IPS-15b (cell line): ENCODE results near the gene KANK4.
"Not testable (repeated sequence)": the region's sequence is repeated elsewhere in the genome, so short reads cannot be mapped to it uniquely, and the experiment has no call there.

Experiments used
- H3K27me3 ChIP-seq: one replicate; pipeline ENCODE4 v1.6.1; 2013; ENCODE audit warnings: low read length; ENCODE audit not compliant: control insufficient read depth, insufficient read depth
- H3K36me3 ChIP-seq: one replicate; pipeline ENCODE4 v1.6.1; 2013; ENCODE audit warnings: low read length; ENCODE audit not compliant: control insufficient read depth, insufficient read depth
- H3K4me1 ChIP-seq: one replicate; pipeline ENCODE4 v1.6.1; 2013; ENCODE audit warnings: mild to moderate bottlenecking, low read length; ENCODE audit not compliant: control insufficient read depth, insufficient read depth
- H3K4me3 ChIP-seq: one replicate; pipeline ENCODE4 v1.5.1; 2013; ENCODE audit warnings: low read depth, low read length
- H3K9ac ChIP-seq: one replicate; pipeline ENCODE4 v1.6.1; 2013; ENCODE audit warnings: low read depth, mild to moderate bottlenecking, low read length
- H3K9me3 ChIP-seq: one replicate; pipeline ENCODE4 v1.6.1; 2013; ENCODE audit warnings: mild to moderate bottlenecking, low read length; ENCODE audit not compliant: control insufficient read depth, insufficient read depth

The KANK4 gene

DNA sequence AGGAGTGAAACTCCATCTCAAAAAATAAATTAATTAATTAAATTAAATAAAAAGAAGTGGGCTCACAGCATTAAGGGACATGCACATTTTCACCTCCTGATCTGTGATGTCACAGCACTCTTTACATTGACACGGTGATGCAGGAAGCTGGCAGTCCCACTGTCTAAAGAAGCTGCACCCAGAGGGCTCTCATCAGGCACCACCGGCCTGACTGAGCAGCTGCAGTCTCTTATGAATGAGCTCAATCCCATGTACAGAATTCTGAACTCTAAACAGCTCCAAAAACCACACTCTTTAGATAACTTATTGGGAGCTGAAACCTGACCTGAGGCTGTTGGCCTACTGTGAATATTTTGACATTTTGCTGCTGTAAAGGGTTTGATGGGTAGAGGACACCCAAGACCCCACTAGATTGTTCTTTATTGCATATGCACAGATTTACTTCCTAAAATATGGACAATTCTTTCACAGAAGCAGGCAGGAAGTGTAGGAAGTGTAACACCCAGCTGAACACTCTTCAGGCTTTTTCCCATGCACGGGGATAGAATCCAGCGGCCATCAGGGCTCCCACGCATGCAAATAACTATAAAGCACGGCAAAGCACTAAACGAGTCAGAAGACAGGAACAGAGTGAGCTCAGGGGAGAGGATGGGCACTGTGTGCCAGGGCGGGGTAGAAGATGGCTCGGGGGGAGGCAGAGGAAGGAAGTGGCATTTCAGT lies 78.4 kb downstream of the KANK4 start:
- Histone ChIP-seq H3K9me3 (no peaks in the 10 kb centered on the region), H3K36me3 (no peaks in the 10 kb centered on the region), H3K4me1 (peaks cover 12% of the 10 kb centered on the region), H3K4me3 (no peak overlapping the region), H3K9ac (no peak overlapping the region), H3K27me3 (no peaks in the 10 kb centered on the region)

DNA sequence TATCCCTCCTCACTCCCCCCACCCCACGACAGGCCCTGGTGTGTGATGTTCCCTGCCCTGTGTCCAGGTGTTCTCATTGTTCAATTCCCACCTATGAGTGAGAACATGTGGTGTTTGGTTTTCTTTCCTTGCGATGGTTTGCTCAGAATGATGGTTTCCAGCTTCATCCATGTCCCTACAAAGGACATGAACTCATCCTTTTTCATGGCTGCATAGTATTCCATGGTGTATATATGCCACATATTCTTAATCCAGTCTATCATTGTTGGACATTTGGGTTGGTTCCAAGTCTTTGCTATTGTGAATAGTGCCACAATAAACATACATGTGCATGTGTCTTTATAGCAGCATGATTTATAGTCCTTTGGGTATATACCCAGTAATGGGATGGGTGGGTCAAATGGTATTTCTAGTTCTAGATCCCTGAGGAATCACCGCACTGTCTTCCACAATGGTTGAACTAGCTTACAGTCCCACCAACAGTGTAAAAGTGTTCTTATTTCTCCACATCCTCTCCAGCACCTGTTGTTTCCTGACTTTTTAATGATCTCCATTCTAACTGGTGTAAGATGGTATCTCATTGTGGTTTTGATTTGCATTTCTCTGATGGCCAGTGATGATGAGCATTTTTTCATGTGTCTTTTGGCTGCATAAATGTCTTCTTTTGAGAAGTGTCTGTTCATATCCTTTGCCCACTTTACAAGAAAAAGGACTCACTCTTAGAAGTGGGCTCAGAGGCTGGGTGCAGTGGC lies 79.4 kb downstream of the KANK4 start:
- not testable (repeated sequence) for H3K36me3 ChIP-seq, H3K27me3 ChIP-seq

DNA sequence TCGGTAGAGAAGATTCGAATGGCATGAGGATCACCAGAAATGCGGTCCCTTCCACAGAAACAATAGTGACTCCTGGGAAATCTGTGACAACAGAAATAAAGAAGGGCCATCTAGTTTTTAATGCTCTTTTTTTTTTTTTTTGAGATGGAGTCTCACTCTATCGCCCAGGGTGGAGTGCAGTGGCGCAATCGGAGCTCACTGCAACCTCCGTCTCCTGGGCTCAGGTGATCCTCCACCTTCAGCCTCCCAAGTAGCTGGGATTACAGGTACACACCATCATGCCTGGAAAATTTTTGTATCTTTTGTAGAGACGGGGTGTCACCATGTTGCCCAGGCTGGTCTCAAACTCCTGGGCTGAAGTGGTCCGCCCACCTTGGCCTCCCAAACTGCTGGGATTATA lies 80.7 kb downstream of the KANK4 start:
- Histone ChIP-seq H3K4me1 (peaks cover 12% of the 10 kb centered on the region), H3K4me3 (no peak overlapping the region), H3K27me3 (no peaks in the 10 kb centered on the region), H3K9me3 (no peaks in the 10 kb centered on the region), H3K9ac (no peak overlapping the region), H3K36me3 (no peaks in the 10 kb centered on the region)

More for the DNA sequence above, 79.4 kb downstream of the KANK4 start:
- peaks cover 11% of the 10 kb centered on the region for H3K4me1 ChIP-seq
- not testable (repeated sequence) for H3K9ac ChIP-seq, H3K9me3 ChIP-seq, H3K4me3 ChIP-seq

DNA sequence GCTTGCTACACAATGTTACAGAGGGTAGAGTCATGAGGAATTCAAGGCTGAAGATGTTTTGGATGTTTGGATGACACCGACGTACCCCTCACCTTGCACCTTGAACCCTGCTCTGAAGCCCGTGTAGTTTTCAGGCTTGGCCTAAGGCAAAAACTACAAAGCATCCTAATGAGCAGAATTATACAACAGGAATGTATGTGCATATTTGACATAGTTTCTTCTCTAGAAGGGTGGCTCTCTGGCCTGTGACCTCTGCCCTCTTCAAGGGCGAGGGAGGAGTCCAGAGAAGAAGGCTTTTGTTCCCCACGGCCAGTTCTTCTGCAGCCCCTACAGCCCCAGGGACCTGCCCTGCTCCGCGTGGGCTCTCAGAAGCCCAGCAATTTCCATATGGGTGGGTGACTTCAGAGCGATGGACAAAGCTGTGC lies 81.3 kb downstream of the KANK4 start:
- H3K4me1 ChIP-seq = peaks cover 12% of the 10 kb centered on the region
- H3K9ac ChIP-seq = no peak overlapping the region
- H3K36me3 ChIP-seq = no peaks in the 10 kb centered on the region
- H3K4me3 ChIP-seq = no peak overlapping the region
- no peaks in the 10 kb centered on the region for H3K27me3 ChIP-seq
- H3K9me3 ChIP-seq = no peaks in the 10 kb centered on the region

DNA sequence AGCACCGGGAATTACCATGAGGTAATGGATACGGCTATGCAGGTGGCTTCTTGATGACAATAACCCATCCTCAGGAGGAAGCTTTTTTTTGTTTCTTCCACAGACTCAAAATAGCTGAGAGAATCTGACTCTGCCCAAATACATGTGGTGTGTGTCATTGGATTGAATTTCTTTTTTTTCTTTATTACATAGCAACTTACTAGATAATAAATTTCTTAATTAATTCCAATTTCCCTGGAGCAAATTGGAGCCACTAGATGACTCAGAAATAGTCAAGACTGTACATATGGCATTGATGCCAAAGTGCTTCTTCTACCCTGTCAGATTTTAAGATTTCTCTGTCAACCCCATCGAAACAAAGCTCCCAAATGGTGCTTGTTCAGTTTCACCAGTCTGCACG lies 81.9 kb downstream of the KANK4 start:
- Histone ChIP-seq H3K36me3 (no peaks in the 10 kb centered on the region), H3K9me3 (no peaks in the 10 kb centered on the region), H3K27me3 (no peaks in the 10 kb centered on the region), H3K4me1 (peaks cover 12% of the 10 kb centered on the region), H3K4me3 (no peak overlapping the region), H3K9ac (no peak overlapping the region)

DNA sequence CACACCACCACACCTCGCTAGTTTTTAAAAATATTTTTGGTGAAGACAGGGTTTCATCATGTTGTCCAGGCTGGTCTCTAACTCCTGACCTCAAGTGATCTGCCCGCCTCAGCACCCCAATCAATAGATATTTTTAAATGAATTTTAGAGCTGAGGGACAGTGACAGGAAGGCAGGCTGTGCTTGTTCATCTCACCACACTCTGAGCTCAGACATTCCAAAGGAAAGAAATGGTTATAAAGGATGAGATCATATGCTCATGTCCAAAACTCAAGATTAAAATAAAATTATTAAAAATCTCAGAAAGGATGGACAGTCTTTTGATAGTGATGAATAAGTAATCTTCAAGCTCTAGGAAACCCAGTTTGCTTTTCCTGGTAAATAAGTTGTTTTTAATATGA lies 83.7 kb downstream of the KANK4 start:
- Histone ChIP-seq H3K9me3 (no peaks in the 10 kb centered on the region), H3K4me3 (no peak overlapping the region), H3K36me3 (no peaks in the 10 kb centered on the region), H3K9ac (no peak overlapping the region), H3K27me3 (no peaks in the 10 kb centered on the region), H3K4me1 (peaks cover 12% of the 10 kb centered on the region)

DNA sequence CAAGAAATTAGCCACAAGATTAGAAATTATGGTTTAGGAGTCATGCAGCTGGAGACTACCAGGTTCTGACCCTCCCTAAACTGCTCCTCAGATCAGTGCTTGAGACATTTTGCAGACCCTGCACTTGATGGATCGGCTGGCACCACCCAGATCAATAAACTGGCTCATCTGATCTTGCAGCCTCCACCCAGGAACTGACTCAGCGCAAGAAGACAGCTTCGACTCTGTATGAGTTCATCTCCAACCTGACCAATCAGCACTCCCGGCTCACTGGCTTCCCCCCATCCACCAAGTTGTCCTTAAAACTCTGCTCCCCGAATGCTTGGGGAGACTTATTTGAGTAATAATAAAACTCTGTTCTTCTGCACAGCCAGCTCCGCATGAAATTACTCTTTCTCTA lies 84.5 kb downstream of the KANK4 start:
- Histone ChIP-seq H3K9me3 (no peaks in the 10 kb centered on the region), H3K4me3 (no peak overlapping the region), H3K9ac (no peak overlapping the region), H3K4me1 (peaks cover 12% of the 10 kb centered on the region), H3K36me3 (peaks cover 4% of the 10 kb centered on the region), H3K27me3 (no peaks in the 10 kb centered on the region)

DNA sequence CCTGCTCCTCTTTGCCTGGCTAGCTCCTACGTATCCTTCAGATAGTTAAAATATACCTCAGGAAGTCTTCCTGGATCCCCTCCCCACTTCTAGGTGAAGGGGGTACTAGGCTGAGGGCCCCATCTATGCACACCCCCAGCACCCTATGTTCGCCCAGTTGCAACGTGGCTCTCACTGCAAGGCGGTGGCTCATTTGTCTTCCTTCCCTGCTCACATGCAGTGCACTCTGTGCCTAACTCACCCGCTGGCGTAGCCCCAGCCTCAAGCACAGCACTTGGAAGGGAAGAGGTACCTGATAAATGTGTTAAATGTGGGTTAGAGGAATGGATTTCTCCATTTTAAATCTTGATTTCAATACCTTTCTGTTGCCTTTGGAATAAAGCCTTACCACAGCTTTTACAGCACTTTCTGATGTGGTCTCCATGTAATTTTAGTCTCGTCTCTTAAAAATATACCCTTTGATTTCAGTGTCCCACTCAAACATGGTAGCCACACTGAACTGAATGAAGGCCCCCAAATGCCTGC lies 85.2 kb downstream of the KANK4 start:
- Histone ChIP-seq H3K27me3 (no peaks in the 10 kb centered on the region), H3K9ac (no peak overlapping the region), H3K9me3 (no peaks in the 10 kb centered on the region), H3K4me3 (no peak overlapping the region), H3K36me3 (peaks cover 4% of the 10 kb centered on the region), H3K4me1 (peaks cover 15% of the 10 kb centered on the region)

DNA sequence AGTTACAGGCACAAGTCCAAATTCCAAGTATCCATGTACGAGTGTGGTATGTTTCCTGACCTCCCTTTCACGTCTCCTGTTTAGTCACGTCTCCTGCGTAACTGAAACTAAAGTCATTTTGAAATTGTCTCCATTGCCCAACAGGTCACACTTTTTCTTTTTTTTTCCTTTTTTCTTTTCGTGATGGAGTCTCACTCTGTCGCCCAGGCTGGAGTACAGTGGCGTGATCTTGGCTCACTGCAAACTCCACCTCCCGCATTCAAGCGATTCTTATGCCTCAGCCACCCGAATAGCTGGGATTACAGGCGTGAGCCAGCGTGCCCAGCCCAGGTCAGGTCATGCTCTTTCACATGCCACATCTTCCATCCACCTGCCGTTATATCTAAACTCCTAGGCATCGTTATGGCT lies 86.4 kb downstream of the KANK4 start:
- peaks cover 15% of the 10 kb centered on the region for H3K4me1 ChIP-seq
- no peak overlapping the region for H3K9ac ChIP-seq
- peaks cover 11% of the 10 kb centered on the region for H3K36me3 ChIP-seq
- no peaks in the 10 kb centered on the region for H3K27me3 ChIP-seq
- no peaks in the 10 kb centered on the region for H3K9me3 ChIP-seq
- no peak overlapping the region for H3K4me3 ChIP-seq

DNA sequence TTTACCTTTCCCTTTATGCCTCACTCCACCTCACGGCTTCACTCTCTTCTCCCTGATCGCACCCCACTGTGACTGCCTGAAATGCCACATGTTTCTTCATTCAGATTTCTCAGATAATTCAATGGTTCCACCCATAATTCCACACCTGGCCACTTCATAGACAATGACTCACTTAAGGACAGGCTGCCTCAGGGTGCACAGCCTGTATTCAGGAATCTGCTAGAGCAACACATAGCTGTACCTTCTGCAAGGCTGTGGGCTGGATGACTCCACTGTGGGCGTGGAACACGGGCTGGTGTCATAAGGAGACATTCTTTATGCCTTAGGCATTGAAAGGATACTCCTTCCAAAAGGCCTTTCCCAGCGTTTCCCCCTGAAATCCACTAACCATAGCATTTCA lies 88.5 kb downstream of the KANK4 start:
- peaks cover 10% of the 10 kb centered on the region for H3K4me1 ChIP-seq
- H3K27me3 ChIP-seq = no peaks in the 10 kb centered on the region
- H3K9ac ChIP-seq = no peak overlapping the region
- peaks cover 23% of the 10 kb centered on the region for H3K36me3 ChIP-seq
- H3K9me3 ChIP-seq = no peaks in the 10 kb centered on the region
- no peak overlapping the region for H3K4me3 ChIP-seq

DNA sequence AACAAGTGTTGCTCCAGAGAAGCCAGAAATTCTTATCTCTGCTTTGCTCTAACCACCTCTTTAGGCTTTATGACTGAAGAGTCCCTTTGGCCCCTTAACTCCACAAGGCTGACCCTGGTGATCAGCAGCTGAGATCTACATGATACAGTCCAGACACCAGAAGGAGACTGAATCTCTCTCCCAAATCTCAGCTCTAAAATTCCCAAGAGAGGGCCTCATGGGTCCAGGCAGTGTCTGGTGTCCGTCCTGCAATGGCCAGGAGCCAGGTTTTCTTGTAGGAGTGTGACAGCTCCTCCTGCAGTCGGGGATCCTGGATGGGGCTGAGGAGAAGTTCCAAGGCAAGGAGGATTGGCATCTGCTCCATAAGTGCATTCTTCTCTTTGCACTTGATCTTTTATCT lies 89.3 kb downstream of the KANK4 start:
- H3K36me3 ChIP-seq = peaks cover 26% of the 10 kb centered on the region

DNA sequence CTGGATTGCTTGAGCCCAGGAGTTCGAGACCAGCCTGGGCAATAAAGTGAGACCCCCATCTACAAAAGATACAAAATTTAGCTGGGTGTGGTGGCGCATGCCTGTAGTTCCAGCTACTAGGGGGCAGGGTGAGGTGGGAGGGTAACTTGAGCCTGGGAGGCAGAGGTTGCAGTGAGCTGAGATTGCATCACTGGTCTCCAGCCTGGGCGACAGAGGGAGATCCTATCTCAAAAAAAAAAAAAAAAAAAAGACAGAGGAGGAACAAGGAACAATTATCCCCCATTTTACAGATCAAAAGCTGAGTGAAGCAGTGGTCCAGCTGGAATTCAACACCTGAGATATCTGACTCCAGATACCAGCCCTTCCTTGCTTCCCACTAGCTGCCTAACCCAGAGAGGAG lies 89.8 kb downstream of the KANK4 start:
- Histone ChIP-seq H3K9ac (no peak overlapping the region), H3K27me3 (no peaks in the 10 kb centered on the region), H3K4me1 (peaks cover 7% of the 10 kb centered on the region)

More for the DNA sequence above, 89.3 kb downstream of the KANK4 start:
- Histone ChIP-seq H3K4me1 (peaks cover 9% of the 10 kb centered on the region), H3K9ac (no peak overlapping the region), H3K9me3 (no peaks in the 10 kb centered on the region), H3K4me3 (no peak overlapping the region), H3K27me3 (no peaks in the 10 kb centered on the region)

More for the DNA sequence above, 89.8 kb downstream of the KANK4 start:
- Histone ChIP-seq H3K36me3 (peaks cover 26% of the 10 kb centered on the region), H3K4me3 (no peak overlapping the region), H3K9me3 (no peaks in the 10 kb centered on the region)
